Measurements from ENCODE around the gene TPRN. TPM values are rescaled to one million over a fixed set of nuclear protein-coding genes. Genes with fewer than 3 reads are reported as not detected.

Gene TPRN
- total RNA-seq, 1 experiment from 2014 or later = 24.9 TPM

DNA sequence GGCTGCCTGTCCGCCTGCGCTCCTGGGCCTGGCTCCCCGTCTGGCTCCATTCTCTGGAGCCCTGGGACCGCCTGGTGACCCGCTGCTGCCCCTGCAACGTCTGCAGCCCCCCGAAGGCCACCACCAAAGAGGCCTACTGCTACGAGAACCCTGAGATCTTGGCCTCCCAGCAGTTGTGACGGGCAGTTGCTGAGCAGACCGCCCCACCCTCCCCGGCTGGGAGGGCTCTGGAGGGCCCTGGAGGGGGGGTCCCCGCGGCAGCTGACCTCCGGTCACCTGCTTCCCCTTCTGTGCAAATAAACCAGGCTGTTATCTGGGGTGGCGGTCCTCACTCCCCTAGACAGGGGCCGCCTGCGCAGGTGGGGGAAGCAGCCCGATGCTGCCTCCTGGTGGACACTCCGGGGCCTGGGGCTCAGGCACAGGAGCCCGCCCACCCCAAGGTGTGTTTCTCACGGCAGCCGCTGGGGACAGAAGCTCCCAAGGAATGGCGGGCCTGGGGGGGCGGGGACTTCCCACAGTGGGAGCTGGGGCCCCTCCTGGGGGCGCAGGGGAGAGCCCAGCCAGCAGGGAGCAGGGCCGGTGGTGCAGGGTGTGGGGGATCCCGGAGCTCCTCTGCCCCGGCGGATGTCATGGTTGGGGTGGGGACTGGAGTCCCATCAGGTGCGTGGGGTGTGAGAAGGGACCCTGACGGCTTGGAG is 35.8 kb upstream of the TPRN start:
- Histone ChIP-seq H3K4me1 (ENCODE audit: control insufficient read depth in 1 of 2, insufficient read depth in 2 of 2, low read length in 2 of 2) (peaks cover 23 to 39% of the 10 kb centered on the region in 2 experiments), H3K27ac (ENCODE audit: low read depth, low read length) (peak overlapping the region; percentile 58; the same call in 1 of the 2 replicates), H3K36me3 (ENCODE audit: control insufficient read depth in 1 of 2, insufficient read depth in 2 of 2, low read length in 2 of 2) (no peaks in the 10 kb centered on the region), H3K79me2 (ENCODE audit: insufficient read depth, low read length) (peaks cover 15% of the 10 kb centered on the region), H3K4me3 (replicated peaks in 1 of 2; ENCODE audit: low read depth in 1 of 2, low read length in 2 of 2) (peak overlapping the region in 1 of 2 experiments; percentile 28; a peak in 1 of 4 replicates), H3K4me2 (ENCODE audit: low read length) (peak overlapping the region; percentile 79), H4K20me1 (ENCODE audit: insufficient read depth) (no peaks in the 10 kb centered on the region), H3K9ac (ENCODE audit: low read length) (peak overlapping the region; percentile 30; the same call in 1 of the 2 replicates), H3K9me3 (ENCODE audit: control insufficient read depth in 1 of 2, insufficient read depth in 1 of 2, low read depth in 1 of 2, low read length in 2 of 2) (no peaks in the 10 kb centered on the region), H3K27me3 (ENCODE audit: insufficient read depth, low read length) (no peaks in the 10 kb centered on the region), H2AFZ (ENCODE audit: low read depth, low read length, poor library complexity, severe bottlenecking) (no peak overlapping the region), H3K9me2 (ENCODE audit: insufficient read depth) (no peaks in the 10 kb centered on the region)
- TF ChIP-seq CEBPB (IDR thresholded peaks at IDR 0.05; ENCODE audit: low read depth) (no peak), CBX3 (IDR thresholded peaks at IDR 0.05; ENCODE audit: low read depth) (no peak), EGR1 (IDR thresholded peaks at IDR 0.05; ENCODE audit: low read depth) (no peak), JUND (IDR thresholded peaks at IDR 0.05) (no peak), SP1 (IDR thresholded peaks at IDR 0.05; ENCODE audit: low read depth) (no peak), EZH2phosphoT487 (IDR thresholded peaks at IDR 0.05; ENCODE audit: borderline replicate concordance) (no peak), POLR2A (IDR thresholded peaks at IDR 0.05; ENCODE audit: borderline replicate concordance, extremely low read depth, insufficient read depth, insufficient read length) (no peak), YY1 (IDR thresholded peaks at IDR 0.05; ENCODE audit: extremely low read depth, insufficient replicate concordance, low read depth, low read length) (peak; percentile 82), POLR2AphosphoS5 (IDR thresholded peaks at IDR 0.05; ENCODE audit: low read depth, low read length) (peak; percentile 67), ZNF274 (IDR thresholded peaks at IDR 0.05; ENCODE audit: low read depth, low read length) (no peak), ELF1 (IDR thresholded peaks at IDR 0.05; ENCODE audit: borderline replicate concordance, low read depth) (no peak), SRF (IDR thresholded peaks at IDR 0.05; ENCODE audit: low read depth) (no peak), ZFX (IDR thresholded peaks at IDR 0.05) (no peak), SIN3A (IDR thresholded peaks at IDR 0.05; ENCODE audit: low read depth) (no peak)
- TF ChIP-seq, protein P1, sequence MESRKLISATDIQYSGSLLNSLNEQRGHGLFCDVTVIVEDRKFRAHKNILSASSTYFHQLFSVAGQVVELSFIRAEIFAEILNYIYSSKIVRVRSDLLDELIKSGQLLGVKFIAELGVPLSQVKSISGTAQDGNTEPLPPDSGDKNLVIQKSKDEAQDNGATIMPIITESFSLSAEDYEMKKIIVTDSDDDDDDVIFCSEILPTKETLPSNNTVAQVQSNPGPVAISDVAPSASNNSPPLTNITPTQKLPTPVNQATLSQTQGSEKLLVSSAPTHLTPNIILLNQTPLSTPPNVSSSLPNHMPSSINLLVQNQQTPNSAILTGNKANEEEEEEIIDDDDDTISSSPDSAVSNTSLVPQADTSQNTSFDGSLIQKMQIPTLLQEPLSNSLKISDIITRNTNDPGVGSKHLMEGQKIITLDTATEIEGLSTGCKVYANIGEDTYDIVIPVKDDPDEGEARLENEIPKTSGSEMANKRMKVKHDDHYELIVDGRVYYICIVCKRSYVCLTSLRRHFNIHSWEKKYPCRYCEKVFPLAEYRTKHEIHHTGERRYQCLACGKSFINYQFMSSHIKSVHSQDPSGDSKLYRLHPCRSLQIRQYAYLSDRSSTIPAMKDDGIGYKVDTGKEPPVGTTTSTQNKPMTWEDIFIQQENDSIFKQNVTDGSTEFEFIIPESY (IDR thresholded peaks at IDR 0.05; ENCODE audit: extremely low read depth, insufficient replicate concordance, low read length) = no peak
- TF ChIP-seq, protein P2, sequence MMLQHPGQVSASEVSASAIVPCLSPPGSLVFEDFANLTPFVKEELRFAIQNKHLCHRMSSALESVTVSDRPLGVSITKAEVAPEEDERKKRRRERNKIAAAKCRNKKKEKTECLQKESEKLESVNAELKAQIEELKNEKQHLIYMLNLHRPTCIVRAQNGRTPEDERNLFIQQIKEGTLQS (IDR thresholded peaks at IDR 0.05) = no peak
- TF ChIP-seq, protein P3, sequence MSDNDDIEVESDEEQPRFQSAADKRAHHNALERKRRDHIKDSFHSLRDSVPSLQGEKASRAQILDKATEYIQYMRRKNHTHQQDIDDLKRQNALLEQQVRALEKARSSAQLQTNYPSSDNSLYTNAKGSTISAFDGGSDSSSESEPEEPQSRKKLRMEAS (IDR thresholded peaks at IDR 0.05) = no peak
- TF ChIP-seq, protein P4, sequence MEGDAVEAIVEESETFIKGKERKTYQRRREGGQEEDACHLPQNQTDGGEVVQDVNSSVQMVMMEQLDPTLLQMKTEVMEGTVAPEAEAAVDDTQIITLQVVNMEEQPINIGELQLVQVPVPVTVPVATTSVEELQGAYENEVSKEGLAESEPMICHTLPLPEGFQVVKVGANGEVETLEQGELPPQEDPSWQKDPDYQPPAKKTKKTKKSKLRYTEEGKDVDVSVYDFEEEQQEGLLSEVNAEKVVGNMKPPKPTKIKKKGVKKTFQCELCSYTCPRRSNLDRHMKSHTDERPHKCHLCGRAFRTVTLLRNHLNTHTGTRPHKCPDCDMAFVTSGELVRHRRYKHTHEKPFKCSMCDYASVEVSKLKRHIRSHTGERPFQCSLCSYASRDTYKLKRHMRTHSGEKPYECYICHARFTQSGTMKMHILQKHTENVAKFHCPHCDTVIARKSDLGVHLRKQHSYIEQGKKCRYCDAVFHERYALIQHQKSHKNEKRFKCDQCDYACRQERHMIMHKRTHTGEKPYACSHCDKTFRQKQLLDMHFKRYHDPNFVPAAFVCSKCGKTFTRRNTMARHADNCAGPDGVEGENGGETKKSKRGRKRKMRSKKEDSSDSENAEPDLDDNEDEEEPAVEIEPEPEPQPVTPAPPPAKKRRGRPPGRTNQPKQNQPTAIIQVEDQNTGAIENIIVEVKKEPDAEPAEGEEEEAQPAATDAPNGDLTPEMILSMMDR (IDR thresholded peaks at IDR 0.05 in 2 of 3, conservative IDR thresholded peaks at IDR 0.05 in 1 of 3; ENCODE audit: borderline replicate concordance in 1 of 3, insufficient read depth in 1 of 3, low read depth in 2 of 3, low read length in 2 of 3) = peak in 2 of 3 experiments; percentile 98 to 99; a peak in 4 of 6 replicates
- POLR2A ChIA-PET = interaction anchor here (0.6 to 1.3 kb wide), 5 partner anchors 9 to 150 kb away, joined by 3 to 5 read pairs (median 4); partner anchors contain the start of genes MAN1B1 and RNF224
- CTCF ChIA-PET = interaction anchor here (0.5 to 2.8 kb wide), 43 partner anchors 10 to 459 kb away, joined by 3 to 43 read pairs (median 4); partner anchors contain the start of genes ANAPC2, CYSRT1, LRRC26 and MAN1B1
- BruUV-seq (replicated peaks) = no TSS peak
- RAD21 ChIA-PET (ENCODE audit: low non-redundant PET in 1 of 2, low total read pairs in 2 of 2, uncharacterized antibody in 2 of 2, unreplicated experiment in 2 of 2) = interaction anchor here (0.6 to 0.7 kb wide), 3 partner anchors 47 to 118 kb away, joined by 3 to 4 read pairs (median 3); no protein-coding TSS in a partner anchor
- ATAC-seq (peak; percentile 45), DNase-seq (ENCODE audit: low read depth, low spot score) (no peak)
- intact Hi-C loops (cut with micrococcal nuclease) = no loop called here
